Ovary (tissue), 9 donors: ENCODE results near the gene SZT2. TPM values are rescaled to one million over a fixed set of nuclear protein-coding genes. Genes with fewer than 3 reads are reported as not detected.

ENCODE experiments used
- DNase-seq, 5 donors: peaks; one replicate each; pipeline ENCODE4 v3.0.0-alpha.2; 2019 to 2020
- H3K27ac ChIP-seq, 2 donors: fragments of 200-600 bp; one replicate each; pipeline versions ENCODE4 v1.5.1 to v1.8.0; 2019 to 2022
- H3K27me3 ChIP-seq: fragments of 200-600 bp; one replicate; pipeline ENCODE4 v1.8.0; 2022
- H3K36me3 ChIP-seq: fragments of 200-600 bp; sonication (generic); one replicate; pipeline ENCODE4 v1.5.1; 2019
- H3K4me1 ChIP-seq: one replicate; pipeline ENCODE4 v1.8.1; 2013; ENCODE audit warnings: mild to moderate bottlenecking, moderate library complexity; ENCODE audit not compliant: insufficient read depth
- H3K4me3 ChIP-seq: fragments of 200-600 bp; sonication (generic); one replicate; pipeline ENCODE4 v1.5.1; 2017
- H3K9me3 ChIP-seq, 2 donors: fragments of 200-600 bp in 1 of 2; sonication (generic) in 1 of 2; one replicate each; pipeline versions ENCODE4 v1.5.1 to v1.8.1; 2013 to 2019; ENCODE audit warnings: mild to moderate bottlenecking in 1 of 2, moderate library complexity in 1 of 2
- CTCF ChIP-seq, 3 donors: fragments of 450-650 bp in 2 of 3; fragments of 200-600 bp in 1 of 3; IDR thresholded peaks; one replicate each; pipeline versions ENCODE4 v1.5.1 to v1.8.0; 2016 to 2022; ENCODE audit warnings: antibody characterized with exemption in 3 of 3, mild to moderate bottlenecking in 1 of 3
- EP300 ChIP-seq: sonication (generic); formaldehyde crosslinking; IDR thresholded peaks from one replicate; pipeline ENCODE4 v1.6.1; 2017; ENCODE audit warnings: antibody characterized with exemption
- POLR2A ChIP-seq: fragments of 450-650 bp; IDR thresholded peaks from one replicate; pipeline ENCODE4 v1.6.1; 2017; ENCODE audit warnings: antibody characterized with exemption, mild to moderate bottlenecking, moderate library complexity
- WGBS, 3 donors: extraction: QIAGEN DNeasy Blood & Tissue Kit in 1 of 3; methylation state at CpG; one replicate each; pipeline versions ENCODE4 v1.1.5 to v1.1.7; 2013 to 2017; 5-methylcytosine and 5-hydroxymethylcytosine counted together
- intact Hi-C, 4 donors: fragments of 100-400 bp; cut with DNase I; formaldehyde crosslinking; loops; one replicate each; pipeline versions ENCODE4 v1.11.0 to v1.15.1; 2022 to 2023
- polyA plus RNA-seq, 2 donors: library from polyadenylated mRNA; stranded (reverse); fragments of 200-250 nt in 1 of 2; fragments of 350-450 nt in 1 of 2; fragmentation: Illumina TruSeq in 1 of 2; extraction: RNeasy Lipid Tissue Mini Kit (QIAGEN cat#74804) in 1 of 2; gene quantifications; one replicate each; pipeline ENCODE4 v1.2.3, GENCODE V29; 2013 to 2014
- total RNA-seq, 7 donors: library from RNA; depleted of rRNA in 2 of 7; stranded (reverse); fragments of >200 nt in 2 of 7; fragmentation: NEBNext Ultra II Directional in 3 of 7; extraction: Animal tissue kit (Norgen Biotek cat#: 25700) in 3 of 7; gene quantifications; one replicate each; pipeline versions ENCODE4 v1.1.0 to v1.2.4, GENCODE V29; 2016 to 2023
- donor health status: DM: no; HTN: no; CAD: no; lungs with moderate emphysema.
- donor health status: DM: no; HTN: no; CAD: no.
- donor health status: Bipolar disorder and iron deficiency.
- donor health status: DM: yes; HTN: yes; CAD: no.
- donor health status: DM: no; HTN: no; CAD: no.
- donor health status: DM: yes; HTN: yes; CAD: no.

SZT2 gene
- total and polyA plus RNA-seq, 9 donors: 16.8 to 89.3 (median 49.8) TPM

GRCh38 chr1:43444836-43445235 is 55.1 kb downstream of the SZT2 start:
- H3K4me3 ChIP-seq: no peak overlapping the region
- peaks cover 8% of the 10 kb centered on the region for H3K4me1 ChIP-seq
- H3K27ac ChIP-seq: no peak overlapping the region
- no peaks in the 10 kb centered on the region for H3K36me3 ChIP-seq
- H3K9me3 ChIP-seq: no peaks in the 10 kb centered on the region
- WGBS, 3 donors: 32 to 42% (median 33%) methylated on average over 1 of the region's 1 CpG
- intact Hi-C loops: loop anchor here in 1 of 4 donors (5.0 kb wide), 1 partner anchor 137 kb away; no protein-coding TSS in a partner anchor
- TF ChIP-seq POLR2A: no peak
- TF ChIP-seq EP300: no peak
- TF ChIP-seq CTCF (IDR thresholded peaks at IDR 0.05): no peak
- H3K27me3 ChIP-seq: no peaks in the 10 kb centered on the region
- peak in 3 of 5 donors; percentile 12 to 33 (median 21) for DNase-seq

- Histone ChIP-seq H3K9me3 (no peaks in the 10 kb centered on the region), H3K36me3 (no peaks in the 10 kb centered on the region), H3K27ac (no peak overlapping the region), H3K27me3 (no peaks in the 10 kb centered on the region), H3K4me1 (peaks cover 2% of the 10 kb centered on the region), H3K4me3 (no peak overlapping the region)
- DNase-seq: peak in 3 of 5 donors; percentile 6 to 12 (median 10)
- TF ChIP-seq POLR2A (no peak), EP300 (no peak), CTCF (IDR thresholded peaks at IDR 0.05) (no peak)
- WGBS, 3 donors: 89 to 90% (median 90%) methylated on average over 10 of the region's 10 CpGs
- intact Hi-C loops: loop anchor here in 1 of 4 donors (5.0 kb wide), 1 partner anchor 137 kb away; no protein-coding TSS in a partner anchor
Observed at GRCh38 chr1:43445606-43446387, 56.1 kb downstream of the SZT2 start.

- Histone ChIP-seq H3K27me3 (no peaks in the 10 kb centered on the region), H3K4me1 (no peaks in the 10 kb centered on the region), H3K36me3 (no peaks in the 10 kb centered on the region), H3K4me3 (no peak overlapping the region), H3K27ac (no peak overlapping the region), H3K9me3 (no peaks in the 10 kb centered on the region)
- DNase-seq: peak in 2 of 5 donors; percentile 9 to 16
- WGBS, 3 donors: 85 to 90% (median 88%) methylated on average over 4 of the region's 4 CpGs
- intact Hi-C loops: loop anchor here in 1 of 4 donors (5.0 kb wide), 1 partner anchor 136 kb away; no protein-coding TSS in a partner anchor
- no peak for TF ChIP-seq EP300
Observed at GRCh38 chr1:43446388-43446740, 56.7 kb downstream of the SZT2 start.

GRCh38 chr1:43446881-43447835 is 57.5 kb downstream of the SZT2 start:
- DNase-seq: peak in 2 of 5 donors; percentile 7 to 20
- intact Hi-C loops: loop anchor here in 1 of 4 donors (5.0 kb wide), 1 partner anchor 135 kb away; no protein-coding TSS in a partner anchor
- H3K27ac ChIP-seq: no peak overlapping the region
- H3K36me3 ChIP-seq: no peaks in the 10 kb centered on the region
- no peaks in the 10 kb centered on the region for H3K9me3 ChIP-seq
- H3K27me3 ChIP-seq: no peaks in the 10 kb centered on the region
- TF ChIP-seq CTCF (IDR thresholded peaks at IDR 0.05) (no peak), POLR2A (no peak), EP300 (no peak)
- WGBS, 3 donors: 86 to 92% (median 88%) methylated on average over 19 of the region's 19 CpGs
- no peak overlapping the region for H3K4me3 ChIP-seq
- H3K4me1 ChIP-seq: no peaks in the 10 kb centered on the region
